H1 (cell line): ENCODE data around the gene ADAMTS15. TPM values are rescaled to one million over a fixed set of nuclear protein-coding genes. Genes with fewer than 3 reads are reported as not detected.

Experiments used
- CTCF ChIA-PET: fragments of 300-600 bp; sonication (Branson Sonifier 250); formaldehyde crosslinking; loops from one replicate; lab custom pipeline; 2021; ENCODE audit not compliant: partially characterized antibody; lab: Charles Lee
- POLR2A ChIA-PET: fragments of 300-600 bp; sonication (Branson Sonifier 250); formaldehyde crosslinking; loops from one replicate; lab custom pipeline; 2021; ENCODE audit warnings: inconsistent platforms; ENCODE audit not compliant: partially characterized antibody; lab: Charles Lee
- DNase-seq, 2 experiments: peaks; one replicate each; pipeline versions ENCODE4 v3.0.0 to v3.0.0-alpha.2; 2010 to 2022; ENCODE audit warnings: low spot score in 2 of 2, low read depth in 1 of 2, mixed read lengths in 1 of 2
- FAIRE-seq: peaks from 2 replicates; lab custom pipeline; 2011; peaks lifted over from hg19 to GRCh38; lab: Jason Lieb, UNC
- H2AFZ ChIP-seq: 2 replicates; pipeline ENCODE4 v1.8.1; 2012; ENCODE audit warnings: low read length, inconsistent platforms
- H2AK5ac ChIP-seq: 2 replicates; pipeline ENCODE4 v1.6.1; 2013; ENCODE audit warnings: low read depth, low read length
- H2BK120ac ChIP-seq: replicated peaks from 2 replicates; pipeline ENCODE3; 2013; ENCODE audit warnings: low read depth, low read length, inconsistent platforms
- H2BK12ac ChIP-seq: 2 replicates; pipeline ENCODE4 v1.6.1; 2013; ENCODE audit warnings: low read depth, low read length
- H2BK15ac ChIP-seq: 2 replicates; pipeline ENCODE4 v1.6.1; 2013; ENCODE audit warnings: low read length
- H2BK20ac ChIP-seq: 2 replicates; pipeline ENCODE4 v1.6.1; 2013; ENCODE audit warnings: low read length
- H2BK5ac ChIP-seq: 2 replicates; pipeline ENCODE4 v1.6.1; 2013; ENCODE audit warnings: low read depth, low read length
- H3K14ac ChIP-seq: 2 replicates; pipeline ENCODE4 v1.6.1; 2013; ENCODE audit warnings: inconsistent platforms; ENCODE audit not compliant: insufficient read length
- H3K18ac ChIP-seq: 2 replicates; pipeline ENCODE4 v1.6.1; 2013; ENCODE audit warnings: low read length; ENCODE audit errors: extremely low read depth
- H3K23ac ChIP-seq: 2 replicates; pipeline ENCODE4 v1.6.1; 2013; ENCODE audit warnings: inconsistent platforms; ENCODE audit not compliant: insufficient read length
- H3K23me2 ChIP-seq: 2 replicates; pipeline ENCODE4 v1.6.1; 2013; ENCODE audit warnings: low read depth, low read length
- H3K27ac ChIP-seq: 2 replicates; pipeline ENCODE4 v1.6.1; 2011; ENCODE audit warnings: low read depth, low read length, inconsistent platforms
- H3K27me3 ChIP-seq, 4 experiments: replicated peaks in 1 of 4; 1 replicate in 1 of 4; 2 replicates in 3 of 4; pipeline versions ENCODE4 v1.6.1 to v1.8.1; 2011 to 2013; ENCODE audit warnings: low read length in 3 of 4, mild to moderate bottlenecking in 3 of 4, inconsistent platforms in 2 of 4, mixed read lengths in 2 of 4, moderate library complexity in 1 of 4; ENCODE audit not compliant: control insufficient read depth in 3 of 4, insufficient read depth in 3 of 4; ENCODE audit errors: extremely low read depth in 1 of 4
- H3K36me3 ChIP-seq, 4 experiments: 2 replicates each; pipeline versions ENCODE4 v1.6.1 to v1.8.1; 2011 to 2013; ENCODE audit warnings: mild to moderate bottlenecking in 4 of 4, low read length in 3 of 4, moderate library complexity in 2 of 4, control low read depth in 1 of 4, inconsistent platforms in 1 of 4; ENCODE audit not compliant: insufficient read depth in 4 of 4, control insufficient read depth in 2 of 4
- H3K4ac ChIP-seq: replicated peaks from 2 replicates; pipeline ENCODE3; 2013; ENCODE audit warnings: low read length, low read depth, mixed read lengths, inconsistent platforms; ENCODE audit not compliant: insufficient read length
- H3K4me1 ChIP-seq, 4 experiments: replicated peaks in 1 of 4; 1 replicate in 1 of 4; 2 replicates in 3 of 4; pipeline versions ENCODE4 v1.6.1 to v1.8.1; 2011 to 2013; ENCODE audit warnings: low read length in 3 of 4, inconsistent platforms in 2 of 4, mixed read lengths in 1 of 4; ENCODE audit not compliant: insufficient read depth in 4 of 4, control insufficient read depth in 3 of 4
- H3K4me2 ChIP-seq, 2 experiments: 2 replicates each; pipeline versions ENCODE4 v1.6.1 to v1.8.1; 2011 to 2013; ENCODE audit warnings: low read depth in 2 of 2, low read length in 2 of 2, control low read depth in 1 of 2, inconsistent platforms in 1 of 2, mild to moderate bottlenecking in 1 of 2; ENCODE audit not compliant: insufficient read depth in 1 of 2
- H3K4me3 ChIP-seq, 4 experiments: fragments of 200-600, 300-600 bp in 1 of 4; sonication (generic), shearing (Covaris generic), sonication (Bioruptor Twin) in 1 of 4; 2 replicates each; pipeline versions ENCODE4 v1.5.1 to v1.8.1; 2011 to 2016; ENCODE audit warnings: low read length in 4 of 4, low read depth in 3 of 4, control low read depth in 2 of 4, inconsistent platforms in 2 of 4, mild to moderate bottlenecking in 2 of 4, mixed read lengths in 1 of 4, moderate library complexity in 1 of 4; ENCODE audit not compliant: insufficient read depth in 2 of 4; ENCODE audit errors: extremely low read depth in 1 of 4
- H3K56ac ChIP-seq: replicated peaks from 2 replicates; pipeline ENCODE3; 2013; ENCODE audit warnings: low read depth, mild to moderate bottlenecking, mixed read lengths, low read length, inconsistent platforms; ENCODE audit not compliant: insufficient read length
- H3K79me1 ChIP-seq: 2 replicates; pipeline ENCODE4 v1.6.1; 2013; ENCODE audit warnings: low read depth, low read length, control low read depth
- H3K79me2 ChIP-seq, 2 experiments: 2 replicates each; pipeline versions ENCODE4 v1.6.1 to v1.8.1; 2012 to 2013; ENCODE audit warnings: low read length in 2 of 2, mild to moderate bottlenecking in 2 of 2, inconsistent platforms in 1 of 2; ENCODE audit not compliant: insufficient read depth in 2 of 2, control insufficient read depth in 1 of 2
- H3K9ac ChIP-seq, 4 experiments: replicated peaks in 1 of 4; 1 replicate in 1 of 4; 2 replicates in 3 of 4; pipeline versions ENCODE4 v1.6.1 to v1.8.1; 2011 to 2013; ENCODE audit warnings: low read depth in 3 of 4, low read length in 3 of 4, control low read depth in 2 of 4, mild to moderate bottlenecking in 2 of 4, moderate library complexity in 2 of 4, inconsistent platforms in 1 of 4; ENCODE audit errors: extremely low read depth in 1 of 4
- H3K9me3 ChIP-seq, 2 experiments: 2 replicates each; pipeline versions ENCODE4 v1.6.1 to v1.8.1; 2012 to 2013; ENCODE audit warnings: mild to moderate bottlenecking in 2 of 2, moderate library complexity in 2 of 2, control low read depth in 1 of 2, inconsistent platforms in 1 of 2, low read depth in 1 of 2, low read length in 1 of 2, mixed read lengths in 1 of 2; ENCODE audit not compliant: insufficient read depth in 2 of 2
- H4K20me1 ChIP-seq, 2 experiments: replicated peaks in 1 of 2; 2 replicates each; pipeline versions ENCODE3 to v1.8.1; 2011 to 2013; ENCODE audit warnings: inconsistent platforms in 2 of 2, low read length in 2 of 2, mild to moderate bottlenecking in 1 of 2; ENCODE audit not compliant: insufficient read depth in 2 of 2, control insufficient read depth in 1 of 2
- H4K5ac ChIP-seq: 2 replicates; pipeline ENCODE4 v1.6.1; 2013; ENCODE audit warnings: low read length, low read depth, mixed read lengths, inconsistent platforms; ENCODE audit not compliant: insufficient read length
- H4K8ac ChIP-seq: 2 replicates; pipeline ENCODE4 v1.8.0; 2013; ENCODE audit warnings: mild to moderate bottlenecking, moderate library complexity, low read length, inconsistent platforms; ENCODE audit not compliant: insufficient read depth; ENCODE audit errors: extremely low read depth
- H4K91ac ChIP-seq: replicated peaks from 2 replicates; pipeline ENCODE3; 2013; ENCODE audit warnings: low read length, mixed read lengths, inconsistent platforms; ENCODE audit not compliant: insufficient read length
- ASH2L ChIP-seq: fragments of 200-600, 300-600 bp; sonication (generic); IDR thresholded peaks from one replicate; pipeline ENCODE4 v1.7.1; 2017; ENCODE audit warnings: low read length
- CTCF ChIP-seq, 3 experiments: IDR thresholded peaks; 1 replicate in 2 of 3; 2 replicates in 1 of 3; pipeline versions ENCODE4 v1.5.1 to v1.6.1; 2011; ENCODE audit warnings: low read length in 3 of 3, mild to moderate bottlenecking in 3 of 3, inconsistent platforms in 2 of 3, low read depth in 1 of 3, moderate library complexity in 1 of 3; ENCODE audit not compliant: insufficient read depth in 1 of 3; ENCODE audit errors: control extremely low read depth in 1 of 3
- GABPA ChIP-seq: IDR thresholded peaks from 2 replicates; pipeline ENCODE4 v1.6.1; 2011; ENCODE audit warnings: mild to moderate bottlenecking, low read length, moderate library complexity, borderline replicate concordance; ENCODE audit not compliant: insufficient read depth
- MAX ChIP-seq: IDR thresholded peaks from 2 replicates; pipeline ENCODE4 v1.6.1; 2012; ENCODE audit warnings: inconsistent platforms
- TBP ChIP-seq: IDR thresholded peaks from 2 replicates; pipeline ENCODE4 v1.6.1; 2011; ENCODE audit warnings: low read depth, low read length, improper control_type of control experiment
- TEAD4 ChIP-seq: IDR thresholded peaks from 2 replicates; pipeline ENCODE4 v1.6.1; 2012; ENCODE audit warnings: low read depth, low read length, inconsistent platforms, mixed read lengths
- WGBS, 2 experiments: shearing (Covaris generic) in 1 of 2; methylation state at CpG; one replicate each; pipeline versions ENCODE4 v1.1.6 to v1.1.7; 2013 to 2015; ENCODE audit warnings: low lambda C conversion rate in 2 of 2, mixed read lengths in 2 of 2, inconsistent platforms in 1 of 2, low coverage in 1 of 2, missing lambda C conversion rate in 1 of 2; ENCODE audit not compliant: insufficient replicate concordance in 2 of 2, insufficient coverage in 1 of 2, insufficient read length in 1 of 2; ENCODE audit errors: extremely low coverage in 1 of 2, missing lambda C conversion rate in 1 of 2; 5-methylcytosine and 5-hydroxymethylcytosine counted together
- polyA plus RNA-seq, 7 experiments: library from polyadenylated mRNA; depleted of rRNA in 3 of 7; stranded (reverse) in 5 of 7; unstranded in 2 of 7; fragments of >200 nt in 5 of 7; fragments of 200-250 nt in 2 of 7; gene quantifications; 1 replicate in 5 of 7; 2 replicates in 1 of 7; 4 replicates in 1 of 7; pipeline versions ENCODE4 v1.2.1 to v1.2.3, GENCODE V29; 2011 to 2013; ENCODE audit warnings: missing spikeins in 2 of 7, mixed read lengths in 2 of 7
- total RNA-seq: library from RNA; stranded (reverse); fragmentation: NEBNext Ultra II Directional; extraction: Animal tissue kit (Norgen Biotek cat#: 25700); gene quantifications from 2 replicates; pipeline ENCODE4 v1.2.1, GENCODE V29; 2021

The ADAMTS15 gene
- total and polyA plus RNA-seq, 2 of the 8 experiments (the other 6 are each of a cell fraction or from before 2014, with no cell fraction given): 1.7 to 4.7 TPM

- Histone ChIP-seq H3K4ac (peak overlapping the region; percentile 11), H3K27ac (peak overlapping the region; percentile 87), H2BK120ac (peak overlapping the region; percentile 93), H2BK12ac (peak overlapping the region; percentile 97), H3K36me3 (0 out of 8 replicates have a peak, but pooled peaks cover 0 to 3% (median under 1%) of the 10 kb centered on the region in 4 experiments), H3K9ac (peak overlapping the region in 2 of 4 experiments; percentile 26 to 45; a peak in 4 of 7 replicates), H4K20me1 (no peaks in the 10 kb centered on the region), H2BK20ac (peak overlapping the region; percentile 82), H2AK5ac (peak overlapping the region; percentile 85), H3K4me1 (peaks cover 9 to 24% (median 13%) of the 10 kb centered on the region in 4 experiments), H3K9me3 (no peaks in the 10 kb centered on the region), H3K27me3 (no peaks in the 10 kb centered on the region; a peak in 1 of 7 replicates), H3K4me2 (peak overlapping the region; percentile 19 to 32; a peak in 3 of 4 replicates), H3K14ac (peak overlapping the region; percentile 4), H3K56ac (peak overlapping the region; percentile 35), H3K23ac (no peak overlapping the region), H2BK15ac (peak overlapping the region; percentile 32; the same call in 1 of the 2 replicates), H3K18ac (peak overlapping the region; percentile 56), H2AFZ (no peak overlapping the region), H4K91ac (peak overlapping the region; percentile 97), H3K79me1 (no peaks in the 10 kb centered on the region), H3K23me2 (no peaks in the 10 kb centered on the region), H2BK5ac (peak overlapping the region; percentile 97), H3K4me3 (peak overlapping the region in 1 of 4 experiments; percentile 22; a peak in 1 of 8 replicates), H4K8ac (0 out of 2 replicates have a peak overlapping the region, but pooled peaks have one; percentile 53), H3K79me2 (no peaks in the 10 kb centered on the region), H4K5ac (no peak overlapping the region)
- FAIRE-seq (peak; percentile 32), DNase-seq (no peak)
- WGBS, 2 experiments: 66% methylated on average over 11 of the region's 11 CpGs; no CpG with 5 or more reads in 1 of the 2 experiments
- POLR2A ChIA-PET: interaction anchor here (0.8 to 4.3 kb wide), 9 partner anchors 12 to 107 kb away, joined by 3 to 26 read pairs (median 4); no protein-coding TSS in a partner anchor
- CTCF ChIA-PET: interaction anchor here (0.6 to 3.2 kb wide), 9 partner anchors 8 to 191 kb away, joined by 3 to 9 read pairs (median 3); no protein-coding TSS in a partner anchor
- TF ChIP-seq CTCF (IDR thresholded peaks at IDR 0.05; ENCODE audit: control extremely low read depth in 1 of 3, insufficient read depth in 1 of 3, low read depth in 1 of 3, low read length in 3 of 3) (no peak), MAX (0 out of 2 replicates have a peak, but pooled peaks have one; percentile 1), TBP (0 out of 2 replicates have a peak, but pooled peaks have one; percentile 23), TEAD4 (no peak), GABPA (no peak), ASH2L (peak; percentile 4)
- TF ChIP-seq, all 59 proteins: peak for 3
Measured at GRCh38 chr11:130403271-130403804, 45.1 kb upstream of the ADAMTS15 start.
